LNCaP clone FGC (cell line): ENCODE results near the gene ST3GAL6.

Source experiments
- DNase-seq: peaks from one replicate; pipeline ENCODE4 v3.0.0-alpha.2; 2011; ENCODE audit warnings: low read depth
- H3K4me3 ChIP-seq: 2 replicates; pipeline ENCODE4 v1.5.1; 2011; ENCODE audit warnings: mild to moderate bottlenecking, low read depth, low read length, control low read depth
- TF ChIP-seq, protein P1 (sequence below): IDR thresholded peaks from 2 replicates; pipeline ENCODE4 v1.5.1; 2012; ENCODE audit warnings: mild to moderate bottlenecking; ENCODE audit not compliant: control insufficient read depth, insufficient read depth; ENCODE audit errors: extremely low read depth

ST3GAL6 gene

DNA sequence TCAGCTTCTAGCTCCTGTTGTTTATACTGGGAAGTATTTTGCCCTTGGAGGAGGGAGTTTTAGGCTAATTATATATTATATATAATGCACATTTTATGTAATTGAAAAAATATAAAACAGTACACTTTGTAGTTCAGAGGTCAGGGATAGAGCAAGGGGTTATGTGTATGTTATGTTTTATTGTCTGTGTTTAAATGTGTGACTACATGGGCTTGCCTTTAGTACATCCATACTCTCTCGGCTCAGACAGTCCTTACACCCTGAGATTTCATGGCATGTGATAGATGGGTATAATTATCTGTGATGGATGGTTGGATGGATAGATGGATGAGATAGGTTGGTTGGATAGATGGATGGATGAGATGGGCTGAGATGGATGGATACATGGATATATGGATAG lies 17.4 kb upstream of the ST3GAL6 start:
- no peak overlapping the region for H3K4me3 ChIP-seq
- no peak for DNase-seq
- TF ChIP-seq, protein P1, sequence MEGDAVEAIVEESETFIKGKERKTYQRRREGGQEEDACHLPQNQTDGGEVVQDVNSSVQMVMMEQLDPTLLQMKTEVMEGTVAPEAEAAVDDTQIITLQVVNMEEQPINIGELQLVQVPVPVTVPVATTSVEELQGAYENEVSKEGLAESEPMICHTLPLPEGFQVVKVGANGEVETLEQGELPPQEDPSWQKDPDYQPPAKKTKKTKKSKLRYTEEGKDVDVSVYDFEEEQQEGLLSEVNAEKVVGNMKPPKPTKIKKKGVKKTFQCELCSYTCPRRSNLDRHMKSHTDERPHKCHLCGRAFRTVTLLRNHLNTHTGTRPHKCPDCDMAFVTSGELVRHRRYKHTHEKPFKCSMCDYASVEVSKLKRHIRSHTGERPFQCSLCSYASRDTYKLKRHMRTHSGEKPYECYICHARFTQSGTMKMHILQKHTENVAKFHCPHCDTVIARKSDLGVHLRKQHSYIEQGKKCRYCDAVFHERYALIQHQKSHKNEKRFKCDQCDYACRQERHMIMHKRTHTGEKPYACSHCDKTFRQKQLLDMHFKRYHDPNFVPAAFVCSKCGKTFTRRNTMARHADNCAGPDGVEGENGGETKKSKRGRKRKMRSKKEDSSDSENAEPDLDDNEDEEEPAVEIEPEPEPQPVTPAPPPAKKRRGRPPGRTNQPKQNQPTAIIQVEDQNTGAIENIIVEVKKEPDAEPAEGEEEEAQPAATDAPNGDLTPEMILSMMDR, result no peak

DNA sequence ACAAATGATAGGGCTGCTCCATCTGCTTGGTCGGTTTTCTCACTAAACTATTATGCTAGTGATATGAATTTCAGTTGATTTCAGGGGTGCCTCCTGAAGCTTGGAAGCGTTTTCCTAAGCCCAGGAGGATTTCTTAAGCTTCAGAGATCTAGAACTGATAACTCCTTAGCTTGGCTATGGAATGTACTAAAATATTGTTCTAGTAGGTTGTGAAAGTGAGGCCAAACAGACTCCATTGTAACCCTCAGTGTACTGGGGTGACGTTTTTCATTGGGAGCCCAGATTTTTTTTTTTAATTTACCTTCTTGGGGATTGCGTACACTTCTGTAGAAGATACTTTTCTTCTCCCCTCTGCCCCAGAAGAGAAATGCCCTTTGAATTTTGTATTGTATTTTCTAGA lies 17.0 kb upstream of the ST3GAL6 start:
- no peak overlapping the region for H3K4me3 ChIP-seq
- TF ChIP-seq, protein P1, result no peak
- no peak for DNase-seq

DNA sequence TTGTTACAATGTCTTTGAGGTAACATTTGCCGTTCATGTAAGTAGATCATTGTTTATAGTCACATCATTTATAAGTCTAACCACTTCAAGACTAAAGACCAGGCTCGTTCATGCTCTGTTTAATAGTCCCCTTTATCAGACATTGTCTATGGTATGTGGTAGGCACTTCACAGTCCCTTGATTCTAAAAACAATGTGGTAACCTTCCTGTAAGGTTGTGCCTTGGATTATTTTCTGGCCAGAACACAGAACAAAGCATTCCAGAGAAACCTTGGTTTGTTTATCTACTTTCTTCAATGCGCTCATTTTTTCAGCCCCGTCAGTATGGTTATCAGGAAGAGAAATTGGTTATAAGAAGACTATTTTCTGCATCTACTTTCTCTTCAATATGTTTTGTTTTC lies 16.3 kb upstream of the ST3GAL6 start:
- TF ChIP-seq, protein P1, result no peak
- H3K4me3 ChIP-seq, result no peak overlapping the region
- DNase-seq, result no peak

DNA sequence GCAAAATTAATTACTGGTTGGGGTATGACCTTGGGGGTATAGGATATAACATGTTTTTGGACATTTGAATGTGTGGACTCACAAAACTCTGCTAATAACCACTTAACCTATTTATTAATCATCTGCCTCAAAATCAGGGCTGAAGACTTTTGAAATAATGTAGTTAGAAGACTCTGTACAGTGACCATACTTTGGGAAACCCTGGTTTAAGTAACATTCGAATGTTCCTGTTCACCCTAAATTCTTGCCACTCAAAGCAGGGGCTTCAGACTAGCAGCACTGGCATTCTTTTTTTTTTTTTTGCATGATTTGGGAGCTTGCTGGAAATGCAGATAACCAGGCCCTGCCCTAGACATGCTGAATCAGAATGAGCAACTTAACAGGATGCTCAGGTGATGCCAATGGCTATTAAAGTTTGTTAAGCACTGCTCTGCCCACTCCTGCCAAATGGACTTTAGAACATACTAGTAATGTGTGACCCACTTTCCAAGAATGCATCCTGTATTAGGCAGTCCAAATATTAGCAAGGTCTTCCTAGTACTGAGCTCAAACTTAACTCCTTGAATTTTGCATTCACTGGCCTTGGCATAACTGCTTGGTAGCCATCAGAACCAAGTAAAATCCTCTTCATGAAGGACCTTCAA lies 12.7 kb upstream of the ST3GAL6 start:
- TF ChIP-seq, protein P1, result no peak
- no peak overlapping the region for H3K4me3 ChIP-seq
- no peak for DNase-seq

DNA sequence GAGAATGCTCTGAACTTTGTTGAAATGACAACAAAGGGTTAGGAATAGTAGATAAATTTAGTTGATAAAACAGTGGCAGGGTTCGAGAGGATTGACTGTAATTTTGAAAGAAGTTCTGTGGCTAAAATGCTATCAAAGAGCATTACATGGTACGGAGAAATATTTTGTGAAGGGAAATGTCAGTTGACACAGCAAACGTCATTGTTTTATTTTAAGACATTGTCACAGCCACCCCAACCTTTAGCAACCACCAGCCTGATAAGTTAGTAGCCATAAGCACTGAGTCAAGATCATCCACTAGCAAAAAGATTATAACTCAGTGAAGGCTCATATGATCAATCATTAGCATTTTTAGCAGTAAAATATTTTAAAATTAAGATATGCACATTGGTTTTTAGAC lies 8.7 kb upstream of the ST3GAL6 start:
- no peak for DNase-seq
- TF ChIP-seq, protein P1, result no peak
- H3K4me3 ChIP-seq, result no peak overlapping the region

DNA sequence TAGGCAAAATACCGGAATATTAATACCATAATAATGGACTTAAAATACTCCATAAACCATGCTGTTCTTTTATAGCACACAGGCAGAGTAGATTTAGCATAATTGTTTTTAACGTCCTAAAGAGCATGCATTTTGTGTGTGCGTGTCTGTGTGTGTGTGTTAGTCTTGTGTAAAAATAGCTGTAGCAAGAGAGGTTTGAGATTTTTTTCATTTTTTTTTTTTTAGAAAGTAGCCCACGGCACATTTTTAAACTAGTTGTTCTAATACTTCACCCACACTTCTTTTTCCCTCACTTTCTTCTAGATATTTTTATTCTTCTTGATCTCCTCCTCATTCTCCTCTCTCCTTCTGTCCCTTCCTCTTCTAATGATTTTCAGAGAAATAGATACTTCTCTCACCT lies 7.5 kb upstream of the ST3GAL6 start:
- H3K4me3 ChIP-seq, result no peak overlapping the region
- no peak for DNase-seq
- TF ChIP-seq, protein P1, result no peak

DNA sequence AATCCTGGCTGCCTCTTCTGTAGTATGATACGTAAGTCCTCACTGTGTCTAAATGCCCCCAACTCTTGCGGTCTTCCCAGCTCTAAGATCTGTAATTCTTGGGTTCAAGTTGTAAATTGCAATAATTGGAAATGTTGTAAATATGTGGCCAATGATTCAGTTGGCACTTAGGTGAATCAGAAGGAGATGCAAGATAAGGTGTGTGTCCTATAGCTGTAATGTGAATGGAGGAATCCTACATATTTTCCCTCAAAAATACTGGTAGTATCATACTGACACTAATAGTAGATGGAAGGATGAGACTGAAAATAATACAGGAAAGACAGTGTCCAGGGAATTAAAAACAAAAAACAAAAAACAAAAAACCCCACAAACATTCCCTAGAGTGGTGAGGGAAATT lies 3.5 kb upstream of the ST3GAL6 start:
- H3K4me3 ChIP-seq, result no peak overlapping the region
- TF ChIP-seq, protein P1, result no peak
- DNase-seq, result no peak
